HCT116 (cell line): ENCODE measurements around the gene RANBP9. TPM values are rescaled to one million over a fixed set of nuclear protein-coding genes. Genes with fewer than 3 reads are reported as not detected.

Experiments
- ATAC-seq: fragments of 200-7000 bp; cut with Tn5 transposase; 2 replicates; pipeline ENCODE4 v1.9.1; 2020; ENCODE audit warnings: mild to moderate bottlenecking, moderate library complexity
- BruUV-seq: library from RNA; stranded (reverse); fragments of 400-500 nt; replicated peaks from 2 replicates; lab custom pipeline; 2021; lab: Mats Ljungman, UMichigan
- CTCF ChIA-PET: fragments of 300-600 bp; sonication (Branson Sonifier 250); formaldehyde crosslinking; loops from one replicate; lab custom pipeline; 2021; ENCODE audit warnings: antibody characterized with exemption; lab: Charles Lee
- POLR2A ChIA-PET: fragments of 300-600, 350-600 bp; sonication (Branson Sonifier 250); formaldehyde crosslinking; loops from one replicate; lab custom pipeline; 2021; ENCODE audit warnings: antibody characterized with exemption; lab: Charles Lee
- RAD21 ChIA-PET, 2 experiments: fragments of 300-600 bp; sonication (Branson Sonifier 250); formaldehyde crosslinking; loops; one replicate each; lab custom pipeline; 2023; ENCODE audit warnings: low total read pairs in 2 of 2; ENCODE audit not compliant: uncharacterized antibody in 2 of 2, unreplicated experiment in 2 of 2, low non-redundant PET in 1 of 2; lab: Charles Lee
- DNase-seq: peaks from one replicate; pipeline ENCODE4 v3.0.0-alpha.2; 2010; ENCODE audit warnings: low read depth, low spot score
- H2AFZ ChIP-seq: fragments of 200-600 bp; shearing (Covaris generic), sonication (generic); 2 replicates; pipeline ENCODE4 v1.6.1; 2017; ENCODE audit warnings: low read depth, mixed run types, mixed read lengths, antibody characterized with exemption, low read length; ENCODE audit not compliant: poor library complexity, severe bottlenecking
- H3K27ac ChIP-seq: 2 replicates; pipeline ENCODE4 v1.5.1; 2012; ENCODE audit warnings: low read depth, low read length
- H3K27me3 ChIP-seq: fragments of 200-600 bp; sonication (generic); 2 replicates; pipeline ENCODE4 v1.6.1; 2016; ENCODE audit warnings: mixed run types, low read length, mixed read lengths; ENCODE audit not compliant: insufficient read depth
- H3K36me3 ChIP-seq, 2 experiments: fragments of 200-500 bp in 1 of 2; fragments of 200-600 bp in 1 of 2; sonication (Bioruptor generic) in 1 of 2; sonication (generic) in 1 of 2; 2 replicates each; pipeline versions ENCODE4 v1.5.1 to v1.6.1; 2014 to 2016; ENCODE audit warnings: low read length in 2 of 2, inconsistent platforms in 1 of 2, mixed read lengths in 1 of 2, mixed run types in 1 of 2; ENCODE audit not compliant: insufficient read depth in 2 of 2, control insufficient read depth in 1 of 2
- H3K4me1 ChIP-seq, 2 experiments: fragments of 200-600 bp in 1 of 2; sonication (generic) in 1 of 2; 2 replicates each; pipeline versions ENCODE4 v1.5.1 to v1.6.1; 2012 to 2017; ENCODE audit warnings: low read length in 2 of 2, inconsistent platforms in 1 of 2, mild to moderate bottlenecking in 1 of 2, mixed read lengths in 1 of 2, mixed run types in 1 of 2, moderate library complexity in 1 of 2; ENCODE audit not compliant: insufficient read depth in 2 of 2, control insufficient read depth in 1 of 2
- H3K4me2 ChIP-seq: fragments of 200-600 bp; sonication (generic); 2 replicates; pipeline ENCODE4 v1.6.1; 2017; ENCODE audit warnings: mixed run types, low read length, mixed read lengths
- H3K4me3 ChIP-seq, 2 experiments: fragments of 200-600 bp in 1 of 2; sonication (generic) in 1 of 2; replicated peaks in 1 of 2; 2 replicates each; pipeline ENCODE4 v1.5.1; 2011 to 2016; ENCODE audit warnings: low read length in 2 of 2, control low read depth in 1 of 2, low read depth in 1 of 2, mild to moderate bottlenecking in 1 of 2, mixed read lengths in 1 of 2, mixed run types in 1 of 2
- H3K79me2 ChIP-seq: fragments of 200-600 bp; sonication (generic); 2 replicates; pipeline ENCODE4 v1.6.1; 2017; ENCODE audit warnings: mild to moderate bottlenecking, mixed run types, low read length, moderate library complexity, mixed read lengths; ENCODE audit not compliant: insufficient read depth
- H3K9ac ChIP-seq: fragments of 200-600 bp; sonication (generic); 2 replicates; pipeline ENCODE4 v1.6.1; 2016; ENCODE audit warnings: low read length, mixed read lengths
- H3K9me2 ChIP-seq: fragments of 200-600 bp; sonication (generic), shearing (Covaris generic); 2 replicates; pipeline ENCODE4 v1.6.1; 2017; ENCODE audit warnings: mixed run types, mild to moderate bottlenecking, moderate library complexity; ENCODE audit not compliant: insufficient read depth
- H3K9me3 ChIP-seq, 2 experiments: fragments of 200-500 bp in 1 of 2; fragments of 200-600 bp in 1 of 2; sonication (Bioruptor generic) in 1 of 2; sonication (generic) in 1 of 2; 2 replicates each; pipeline ENCODE4 v1.6.1; 2014 to 2017; ENCODE audit warnings: low read length in 2 of 2, mixed read lengths in 2 of 2, inconsistent platforms in 1 of 2, low read depth in 1 of 2, mild to moderate bottlenecking in 1 of 2, mixed run types in 1 of 2, moderate library complexity in 1 of 2; ENCODE audit not compliant: control insufficient read depth in 1 of 2, insufficient read depth in 1 of 2
- H4K20me1 ChIP-seq: fragments of 200-600 bp; sonication (generic), shearing (Covaris generic); 2 replicates; pipeline ENCODE4 v1.6.1; 2017; ENCODE audit warnings: mixed run types, mild to moderate bottlenecking, moderate library complexity; ENCODE audit not compliant: insufficient read depth
- CBX3 ChIP-seq: IDR thresholded peaks from 2 replicates; pipeline ENCODE4 v1.6.1; 2012; ENCODE audit warnings: low read depth
- CEBPB ChIP-seq: IDR thresholded peaks from 2 replicates; pipeline ENCODE4 v1.6.1; 2012; ENCODE audit warnings: low read depth
- EGR1 ChIP-seq: IDR thresholded peaks from 2 replicates; pipeline ENCODE4 v1.6.1; 2012; ENCODE audit warnings: low read depth
- FOSL1 ChIP-seq: IDR thresholded peaks from 2 replicates; pipeline ENCODE4 v1.6.1; 2012; ENCODE audit warnings: low read depth
- JUND ChIP-seq: IDR thresholded peaks from 2 replicates; pipeline ENCODE4 v1.6.1; 2012
- POLR2AphosphoS5 ChIP-seq: IDR thresholded peaks from 2 replicates; pipeline ENCODE4 v1.6.1; 2011; ENCODE audit warnings: mild to moderate bottlenecking, low read depth, low read length, moderate library complexity
- YY1 ChIP-seq: IDR thresholded peaks from 2 replicates; pipeline ENCODE4 v1.6.1; 2011; ENCODE audit warnings: low read length, low read depth, moderate library complexity, mild to moderate bottlenecking; ENCODE audit not compliant: insufficient replicate concordance; ENCODE audit errors: extremely low read depth
- ZBTB33 ChIP-seq: IDR thresholded peaks from 2 replicates; pipeline ENCODE4 v1.6.1; 2011; ENCODE audit warnings: mild to moderate bottlenecking, low read length, moderate library complexity; ENCODE audit not compliant: insufficient replicate concordance; ENCODE audit errors: extremely low read depth
- ZFX ChIP-seq: fragments of 450-650 bp; IDR thresholded peaks from 2 replicates; pipeline ENCODE4 v1.6.1; 2017
- ZNF274 ChIP-seq: fragments of 200-500 bp; sonication (Bioruptor generic); IDR thresholded peaks from 2 replicates; pipeline ENCODE4 v1.6.1; 2014; ENCODE audit warnings: mild to moderate bottlenecking, low read depth, low read length, inconsistent platforms
- intact Hi-C: fragments of 100-400 bp; cut with micrococcal nuclease; formaldehyde crosslinking; loops from 2 replicates; pipeline ENCODE4 v1.10.0; 2022
- total RNA-seq: library from RNA; stranded (reverse); gene quantifications from one replicate; pipeline ENCODE4 v1.2.1, GENCODE V29; 2021; ENCODE audit not compliant: unreplicated experiment
- TF ChIP-seq, protein P1 (sequence below), 3 experiments: fragments of 200-600 bp in 1 of 3; sonication (generic) in 1 of 3; IDR thresholded peaks in 2 of 3; conservative IDR thresholded peaks in 1 of 3; 2 replicates each; pipeline ENCODE4 v1.5.1; 2012 to 2017; ENCODE audit warnings: low read depth in 2 of 3, low read length in 2 of 3, antibody characterized with exemption in 1 of 3, borderline replicate concordance in 1 of 3, control low read depth in 1 of 3, mild to moderate bottlenecking in 1 of 3, mixed read lengths in 1 of 3, mixed run types in 1 of 3, moderate library complexity in 1 of 3; ENCODE audit not compliant: insufficient read depth in 1 of 3
- TF ChIP-seq, protein P2 (sequence below): IDR thresholded peaks from 2 replicates; pipeline ENCODE4 v1.6.1; 2012

RANBP9 gene
- total RNA-seq, 1 experiment from 2014 or later = 48.0 TPM

DNA sequence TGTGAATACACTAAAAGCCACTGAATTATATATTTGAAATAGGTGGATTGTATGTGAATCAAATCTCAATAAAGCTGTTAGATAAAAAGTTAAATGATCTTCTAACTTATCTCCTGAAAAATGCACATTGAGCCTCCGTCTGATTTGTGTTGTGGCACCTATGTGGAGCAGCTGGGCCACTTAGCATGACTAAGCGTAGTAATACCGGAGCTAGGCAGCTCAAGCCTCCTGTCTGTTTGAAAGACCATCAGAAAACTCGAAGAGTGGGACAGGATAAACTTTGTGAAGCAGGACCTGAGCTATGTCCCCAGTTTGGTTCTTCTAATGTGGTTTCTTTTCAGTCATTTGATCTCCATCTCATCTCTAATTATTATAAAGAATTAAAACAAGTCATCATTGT is 107.5 kb downstream of the RANBP9 start:
- intact Hi-C loops = no loop called here
- BruUV-seq = no TSS peak

More for the DNA sequence above, 107.5 kb downstream of the RANBP9 start:
- Histone ChIP-seq H3K79me2 (no peaks in the 10 kb centered on the region), H3K9ac (no peak overlapping the region), H3K27ac (no peak overlapping the region), H4K20me1 (no peaks in the 10 kb centered on the region), H3K4me3 (no peak overlapping the region), H3K36me3 (no peaks in the 10 kb centered on the region), H2AFZ (no peak overlapping the region), H3K9me2 (no peaks in the 10 kb centered on the region), H3K4me1 (no peaks in the 10 kb centered on the region), H3K27me3 (no peaks in the 10 kb centered on the region), H3K9me3 (no peaks in the 10 kb centered on the region), H3K4me2 (no peak overlapping the region)
- ATAC-seq = no peak
- ChIA-PET CTCF (interaction anchor here (1.2 kb wide), 1 partner anchor 30 kb away, joined by 4 read pairs; the partner anchor contains the start of gene SIRT5), POLR2A (no interaction called here), RAD21 (no interaction called here)
- TF ChIP-seq CEBPB = no peak
- no peak for TF ChIP-seq JUND
- TF ChIP-seq POLR2AphosphoS5 = no peak
- no peak for TF ChIP-seq ZFX
- no peak for TF ChIP-seq YY1
- no peak for TF ChIP-seq CBX3
- no peak for TF ChIP-seq ZBTB33
- no peak for TF ChIP-seq EGR1
- no peak for TF ChIP-seq FOSL1
- TF ChIP-seq, protein P1, sequence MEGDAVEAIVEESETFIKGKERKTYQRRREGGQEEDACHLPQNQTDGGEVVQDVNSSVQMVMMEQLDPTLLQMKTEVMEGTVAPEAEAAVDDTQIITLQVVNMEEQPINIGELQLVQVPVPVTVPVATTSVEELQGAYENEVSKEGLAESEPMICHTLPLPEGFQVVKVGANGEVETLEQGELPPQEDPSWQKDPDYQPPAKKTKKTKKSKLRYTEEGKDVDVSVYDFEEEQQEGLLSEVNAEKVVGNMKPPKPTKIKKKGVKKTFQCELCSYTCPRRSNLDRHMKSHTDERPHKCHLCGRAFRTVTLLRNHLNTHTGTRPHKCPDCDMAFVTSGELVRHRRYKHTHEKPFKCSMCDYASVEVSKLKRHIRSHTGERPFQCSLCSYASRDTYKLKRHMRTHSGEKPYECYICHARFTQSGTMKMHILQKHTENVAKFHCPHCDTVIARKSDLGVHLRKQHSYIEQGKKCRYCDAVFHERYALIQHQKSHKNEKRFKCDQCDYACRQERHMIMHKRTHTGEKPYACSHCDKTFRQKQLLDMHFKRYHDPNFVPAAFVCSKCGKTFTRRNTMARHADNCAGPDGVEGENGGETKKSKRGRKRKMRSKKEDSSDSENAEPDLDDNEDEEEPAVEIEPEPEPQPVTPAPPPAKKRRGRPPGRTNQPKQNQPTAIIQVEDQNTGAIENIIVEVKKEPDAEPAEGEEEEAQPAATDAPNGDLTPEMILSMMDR (IDR thresholded peaks at IDR 0.05 in 2 of 3, conservative IDR thresholded peaks at IDR 0.05 in 1 of 3; ENCODE audit: borderline replicate concordance in 1 of 3, insufficient read depth in 1 of 3, low read depth in 2 of 3, low read length in 2 of 3) = no peak
- TF ChIP-seq, protein P2, sequence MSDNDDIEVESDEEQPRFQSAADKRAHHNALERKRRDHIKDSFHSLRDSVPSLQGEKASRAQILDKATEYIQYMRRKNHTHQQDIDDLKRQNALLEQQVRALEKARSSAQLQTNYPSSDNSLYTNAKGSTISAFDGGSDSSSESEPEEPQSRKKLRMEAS = no peak
- no peak for TF ChIP-seq ZNF274
- DNase-seq = no peak
